GM18508 (cell line): ENCODE data around the gene SEPTIN1.
A peak's percentile ranks its signal among the peaks of the same experiment; 100 is the strongest.
"Not testable (repeated sequence)": the region's sequence is repeated elsewhere in the genome, so short reads cannot be mapped to it uniquely, and the experiment has no call there.

Experiments used
- ATAC-seq: cut with Tn5 transposase; IDR thresholded peaks from one replicate; pipeline ENCODE4 v1.9.1; 2021; ENCODE audit warnings: moderate number of reproducible peaks; ENCODE audit not compliant: insufficient read depth, unreplicated experiment

The SEPTIN1 gene

DNA sequence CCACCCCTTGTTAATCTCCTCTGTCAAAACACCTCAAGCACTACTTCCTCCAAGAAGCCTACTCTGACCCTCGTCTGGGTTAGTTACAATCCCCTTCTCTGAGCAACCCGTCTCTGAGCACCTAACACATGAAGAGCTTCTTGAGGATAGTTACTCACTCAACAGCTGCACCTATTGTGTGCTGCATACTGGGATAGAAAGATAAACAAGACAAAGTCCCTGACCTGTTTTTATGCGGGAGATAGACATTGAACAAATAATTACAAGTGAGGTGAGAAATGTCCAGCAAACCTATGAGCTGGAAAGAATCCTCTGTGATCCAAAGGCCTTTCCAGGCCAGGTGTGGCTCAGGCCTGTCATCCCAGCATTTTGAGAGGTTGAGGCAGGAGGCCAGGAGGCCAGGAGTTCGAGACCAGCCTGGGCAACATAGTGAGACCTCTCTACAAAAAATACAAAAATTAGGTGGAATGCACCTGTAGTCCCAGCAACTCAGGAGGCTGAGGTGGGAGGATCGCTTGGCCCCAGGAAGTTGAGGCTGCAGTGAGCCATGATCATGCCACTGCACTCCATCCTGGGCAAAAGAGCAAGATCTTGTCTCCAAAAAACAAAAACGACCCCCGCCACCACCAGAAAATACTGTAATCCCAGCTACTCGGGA lies 19.5 kb upstream of the SEPTIN1 start:
- ATAC-seq, result no peak

DNA sequence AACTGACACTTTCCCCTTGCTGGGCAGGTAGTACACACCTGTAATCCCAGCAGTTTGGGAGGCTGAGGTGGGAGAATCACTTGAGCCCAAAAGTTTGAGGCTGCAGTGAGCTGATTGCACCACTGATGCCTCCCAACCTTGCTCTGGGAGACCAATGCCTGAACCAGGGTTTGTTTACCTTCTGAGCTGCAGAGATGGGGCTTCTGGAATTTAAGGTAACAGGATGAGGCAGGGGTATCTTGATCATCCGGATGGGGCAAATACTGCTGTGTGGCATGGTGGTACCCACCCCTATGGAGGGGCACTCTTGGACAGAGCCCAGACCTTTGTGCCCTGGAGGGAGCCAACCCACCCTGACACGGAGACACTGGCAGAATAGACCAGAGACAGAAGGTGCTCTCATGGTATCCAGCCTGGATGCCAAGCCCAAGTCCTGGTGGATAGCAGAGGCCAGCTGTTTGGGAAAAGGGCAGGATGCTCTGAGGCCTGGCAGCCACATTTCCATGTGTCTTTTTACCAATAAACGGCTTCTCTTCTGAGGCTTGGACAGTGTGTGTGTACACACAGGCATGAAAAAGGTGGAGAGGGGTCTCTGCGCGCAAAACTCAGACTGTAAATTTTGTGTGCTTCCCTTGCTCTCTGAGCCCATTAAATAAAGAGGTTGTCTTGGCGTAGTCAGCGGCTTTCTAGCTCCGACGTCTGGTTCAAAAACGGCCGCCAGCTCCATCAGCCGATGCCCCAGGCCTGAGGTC lies 17.2 kb upstream of the SEPTIN1 start:
- no peak for ATAC-seq

DNA sequence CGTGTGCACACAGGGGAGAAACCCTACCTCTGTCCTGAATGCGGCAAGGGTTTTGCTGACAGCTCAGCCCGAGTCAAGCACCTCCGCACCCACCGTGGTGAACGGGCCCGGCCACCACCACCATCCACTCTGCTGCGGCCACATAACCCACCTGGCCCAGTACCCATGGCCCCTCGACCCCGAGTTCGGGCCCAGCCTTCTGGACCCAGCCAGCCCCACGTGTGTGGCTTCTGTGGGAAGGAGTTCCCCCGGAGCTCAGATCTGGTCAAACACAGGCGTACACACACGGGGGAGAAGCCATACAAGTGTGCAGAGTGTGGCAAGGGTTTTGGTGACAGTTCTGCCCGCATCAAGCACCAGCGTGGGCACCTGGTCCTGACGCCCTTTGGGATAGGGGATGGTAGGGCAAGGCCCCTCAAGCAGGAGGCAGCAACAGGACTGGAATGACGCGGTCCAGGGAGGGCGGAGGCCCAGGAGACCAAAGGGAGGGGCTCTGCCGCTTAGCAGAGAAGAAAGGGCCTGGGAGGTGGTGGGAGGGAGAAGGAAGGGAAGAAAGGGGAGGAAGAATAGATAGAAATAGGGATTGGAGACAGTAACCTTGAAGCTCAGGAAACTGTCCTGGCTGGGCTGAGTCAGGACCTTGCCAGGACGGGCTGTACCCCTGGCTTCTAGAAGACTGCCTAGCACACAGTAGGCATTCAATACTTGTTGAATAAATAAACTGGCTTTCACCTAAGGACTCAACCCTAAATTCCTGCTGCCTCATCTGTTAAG lies 16.5 kb upstream of the SEPTIN1 start:
- ATAC-seq, result no peak

DNA sequence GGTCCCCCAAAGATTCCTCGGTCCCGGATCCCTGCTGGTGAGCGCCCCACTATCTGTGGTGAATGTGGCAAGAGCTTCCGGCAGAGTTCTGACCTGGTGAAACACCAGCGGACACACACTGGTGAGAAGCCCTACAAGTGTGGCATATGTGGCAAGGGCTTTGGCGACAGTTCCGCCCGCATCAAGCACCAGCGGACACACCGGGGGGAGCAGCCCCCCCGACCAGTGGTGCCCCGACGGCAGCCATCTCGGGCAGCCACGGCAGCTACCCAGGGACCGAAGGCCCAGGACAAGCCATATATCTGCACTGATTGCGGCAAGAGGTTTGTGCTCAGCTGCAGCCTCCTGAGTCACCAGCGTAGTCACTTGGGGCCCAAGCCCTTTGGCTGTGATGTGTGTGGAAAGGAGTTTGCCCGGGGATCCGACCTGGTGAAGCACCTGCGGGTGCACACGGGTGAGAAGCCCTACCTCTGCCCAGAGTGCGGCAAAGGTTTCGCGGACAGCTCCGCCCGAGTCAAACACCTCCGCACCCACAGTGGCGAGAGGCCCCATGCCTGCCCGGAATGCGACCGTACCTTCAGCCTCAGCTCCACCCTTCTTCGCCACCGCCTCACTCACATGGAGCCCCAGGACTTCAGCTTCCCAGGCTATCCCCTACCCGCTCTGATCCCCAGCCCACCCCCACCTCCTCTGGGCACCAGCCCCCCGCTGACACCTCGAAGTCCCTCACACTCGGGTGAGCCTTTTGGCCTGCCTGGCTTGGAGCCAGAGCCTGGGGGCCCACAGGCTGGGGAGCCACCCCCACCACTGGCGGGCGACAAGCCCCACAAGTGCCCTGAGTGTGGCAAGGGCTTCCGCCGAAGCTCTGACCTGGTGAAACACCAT lies 15.7 kb upstream of the SEPTIN1 start:
- ATAC-seq, result no peak

DNA sequence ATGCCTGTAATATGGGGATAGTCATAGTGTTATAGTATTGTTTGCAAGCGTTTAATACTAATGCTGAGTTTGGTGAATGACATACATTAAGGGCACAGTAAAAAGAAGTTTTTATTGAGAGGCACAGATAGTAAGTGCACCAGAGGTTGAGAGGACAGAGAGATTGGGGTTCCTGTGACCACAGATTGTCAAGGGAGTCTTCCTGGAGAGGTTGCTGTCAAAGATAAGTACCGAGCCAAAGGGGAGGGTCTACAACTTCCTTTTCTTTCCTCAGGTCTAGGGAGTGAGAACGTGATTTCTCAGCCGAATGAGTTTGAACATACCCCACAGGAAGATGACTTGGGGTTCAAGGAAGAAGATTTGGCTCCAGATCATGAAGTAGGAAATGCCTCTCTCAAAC lies 14.7 kb upstream of the SEPTIN1 start:
- ATAC-seq, result no peak

DNA sequence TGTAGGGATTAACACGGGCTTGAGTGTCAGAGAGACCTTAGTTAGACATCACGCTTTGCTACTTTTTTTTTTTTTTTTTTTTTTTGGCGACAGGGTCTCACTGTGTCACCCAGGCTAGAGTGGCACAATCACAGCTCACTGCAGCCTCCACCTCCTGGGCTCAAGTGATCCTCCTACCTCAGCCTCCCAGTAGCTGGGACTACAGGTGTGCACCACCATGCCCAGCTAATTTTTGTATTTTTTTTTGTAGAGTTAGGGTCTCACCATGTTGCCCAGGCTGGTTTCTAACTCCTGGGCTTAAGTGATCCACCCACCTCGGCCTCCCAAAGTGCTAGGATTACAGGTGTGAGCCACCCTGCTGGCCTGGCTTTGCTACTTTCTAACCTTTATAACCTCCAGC lies 14.3 kb upstream of the SEPTIN1 start:
- ATAC-seq, result not testable (repeated sequence)

DNA sequence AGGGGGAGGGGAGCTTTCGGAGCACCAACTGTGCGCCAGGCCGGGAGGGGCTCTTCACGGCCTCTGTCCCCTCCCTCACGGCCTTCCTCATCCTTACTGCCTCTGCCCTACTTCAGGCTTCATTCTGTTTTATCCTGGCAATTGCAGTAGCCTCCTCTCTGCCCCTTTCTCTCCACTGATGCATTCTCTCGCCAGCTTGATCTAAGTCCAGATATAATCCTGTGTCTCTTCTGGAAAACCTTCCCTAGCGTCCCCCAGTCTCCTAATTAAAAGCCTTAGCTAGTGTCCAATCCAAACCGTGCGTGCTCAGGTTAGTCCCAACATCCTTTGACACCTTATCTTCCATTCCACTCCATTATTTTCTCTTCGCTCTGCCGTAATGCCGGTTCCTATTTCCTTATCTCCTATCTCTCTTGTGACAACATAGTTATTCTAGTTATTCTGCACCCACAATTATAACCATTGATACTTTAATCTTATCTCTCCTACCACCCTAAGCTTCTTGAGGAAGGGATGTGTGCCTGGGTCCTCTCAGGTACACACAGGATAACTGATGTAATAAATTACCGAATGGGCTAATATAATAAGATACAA lies 13.7 kb upstream of the SEPTIN1 start:
- no peak for ATAC-seq

DNA sequence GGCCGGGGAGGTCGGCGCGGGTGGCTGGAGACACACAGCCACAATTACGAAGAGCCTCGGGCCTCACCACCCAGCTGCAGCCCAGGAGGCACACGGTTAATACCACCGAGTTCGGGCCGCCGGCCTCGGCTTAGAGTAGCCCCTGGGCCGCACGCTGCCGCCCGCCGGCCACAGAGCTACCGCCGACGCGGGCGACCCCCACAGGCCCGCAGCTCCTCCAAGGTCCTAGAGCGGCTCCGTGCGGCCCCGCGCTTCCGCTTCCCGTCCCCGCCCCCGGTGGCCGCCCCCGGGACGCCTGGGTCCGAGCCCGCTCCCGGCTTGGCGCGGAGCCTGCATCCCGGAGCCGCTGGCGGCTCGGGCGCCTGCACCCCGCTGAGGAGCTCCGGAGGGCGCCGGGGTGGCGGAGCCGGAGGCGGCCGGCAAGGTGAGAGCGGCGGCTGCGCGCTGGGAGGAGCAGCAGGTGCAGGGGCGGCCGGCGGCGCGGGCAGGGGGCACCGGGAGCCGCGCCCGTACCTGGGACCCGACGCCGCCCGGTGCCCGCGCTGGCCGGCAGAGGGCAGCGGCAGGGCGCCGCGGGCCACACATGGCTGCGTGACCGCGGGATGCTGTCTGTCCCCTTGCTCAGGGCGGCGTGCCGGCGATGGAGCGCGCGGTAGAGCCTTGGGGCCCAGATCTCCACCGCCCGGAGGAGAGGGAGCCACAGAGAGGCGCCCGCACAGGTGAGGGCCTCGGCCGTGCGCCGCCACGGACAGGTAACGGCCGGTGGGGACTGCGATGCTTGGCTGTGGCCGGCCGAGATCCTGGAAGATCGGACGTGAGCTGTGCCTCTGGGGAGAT lies 13.0 kb upstream of the SEPTIN1 start, which contains the start of gene ZNF48:
Gene ZNF48 (plus strand): TSS at position 266 of the 837 bp plus-strand sequence. CDS start 375 bp downstream, at position 641.
- ATAC-seq, result no peak

DNA sequence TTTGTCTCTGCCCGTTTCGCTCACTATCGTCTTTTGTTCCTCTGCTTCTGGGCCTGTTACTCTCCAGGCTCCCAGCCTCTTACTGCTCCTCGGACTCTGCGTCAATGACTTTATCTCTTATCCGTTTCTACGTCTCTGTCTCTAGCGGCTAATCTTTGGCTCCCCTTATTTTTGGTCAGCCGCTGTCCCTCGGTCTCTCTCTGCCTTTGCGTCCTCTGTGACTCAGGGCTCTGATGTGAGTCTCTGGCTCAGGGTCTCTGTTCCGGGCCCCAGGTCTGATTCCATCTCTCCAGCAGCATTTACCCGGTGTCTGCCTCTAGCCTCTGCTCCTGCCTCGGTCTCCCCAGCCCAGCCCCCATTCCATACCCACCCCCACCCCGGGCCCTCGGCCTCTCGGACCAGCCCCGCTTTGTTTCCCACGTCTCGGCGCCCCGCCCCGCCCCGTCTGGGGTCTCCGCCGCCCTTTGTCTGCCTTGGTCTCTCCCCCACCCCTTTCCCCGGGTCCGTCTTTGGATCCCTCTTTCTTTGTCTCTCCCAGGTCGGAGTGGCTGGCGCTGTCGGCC lies 12.3 kb upstream of the SEPTIN1 start:
- no peak for ATAC-seq

DNA sequence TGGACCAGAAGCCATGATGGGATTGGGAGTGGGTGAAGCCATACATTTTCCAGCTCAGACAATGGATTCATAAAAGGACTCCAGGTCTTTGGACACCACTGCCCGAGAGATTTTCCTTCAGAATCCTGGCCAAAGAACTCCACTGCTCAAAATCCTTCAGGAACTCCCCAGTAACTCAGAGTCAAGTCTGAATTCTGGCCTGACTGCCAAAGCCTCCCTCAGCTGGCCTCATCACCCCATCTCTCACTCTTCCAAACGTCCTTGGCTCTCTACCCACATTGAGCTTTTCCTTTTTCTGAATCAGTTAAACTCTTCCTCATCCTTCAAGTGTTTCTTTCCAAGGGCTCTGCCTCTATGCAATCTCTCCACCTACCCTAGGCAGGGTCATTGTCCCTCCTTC lies 1.2 kb upstream of the SEPTIN1 start:
- no peak for ATAC-seq

DNA sequence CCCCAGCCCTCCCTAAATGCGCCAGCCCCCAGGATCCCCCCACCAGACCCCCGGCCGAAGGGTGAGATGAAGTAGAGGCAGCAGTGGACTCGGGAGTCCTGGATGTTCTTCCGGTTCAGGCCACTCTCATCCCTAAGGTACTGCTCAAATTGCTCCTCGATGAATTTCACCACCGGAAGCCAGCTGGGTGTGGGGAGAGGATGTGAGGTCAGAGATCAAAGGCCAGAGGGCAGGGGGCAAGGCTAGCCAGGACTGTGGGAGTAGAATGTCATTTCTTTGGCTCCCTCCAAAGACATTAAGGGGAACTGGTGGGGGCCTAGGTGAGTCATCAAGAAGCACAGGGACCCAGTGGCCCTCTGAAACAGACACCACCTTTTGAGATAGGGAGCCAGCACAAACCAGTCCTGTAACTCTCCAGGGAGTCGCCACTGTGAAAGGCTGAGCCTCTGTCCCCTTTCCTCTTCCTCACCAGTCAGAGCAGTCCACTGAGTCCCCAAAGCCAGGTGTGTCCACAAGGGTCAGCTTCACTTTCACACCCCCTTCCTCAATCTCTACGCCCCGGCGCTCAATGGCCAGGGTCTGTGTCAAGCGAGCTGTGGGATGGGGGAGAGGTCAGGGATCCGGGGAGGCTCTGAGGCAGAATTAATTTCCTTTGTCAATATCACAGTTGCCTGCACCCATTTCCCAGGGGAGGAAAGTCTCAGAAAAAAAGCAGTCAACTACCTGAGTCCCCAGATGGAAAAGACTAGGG lies 895 bp downstream of the SEPTIN1 start:
- no peak for ATAC-seq

DNA sequence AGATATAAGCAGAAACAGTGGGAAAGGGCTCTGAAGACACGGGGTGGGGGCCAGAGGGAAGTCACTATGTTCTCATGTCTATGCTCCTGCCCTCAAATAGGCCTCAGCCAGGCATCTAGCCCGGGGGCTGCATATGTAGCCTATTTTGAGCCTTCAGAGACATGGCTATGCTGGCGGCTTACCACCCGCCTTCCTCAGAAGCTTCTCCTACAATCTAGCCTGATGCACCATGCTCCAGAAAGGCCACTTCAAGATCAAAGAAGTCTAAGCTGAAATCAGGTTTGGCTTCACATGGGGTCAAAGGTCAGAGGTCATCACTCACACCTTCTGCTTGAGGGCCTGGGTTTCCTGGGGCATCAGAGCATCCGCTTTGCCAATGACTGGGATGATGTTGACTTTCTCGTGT lies 1.6 kb downstream of the SEPTIN1 start:
- no peak for ATAC-seq

DNA sequence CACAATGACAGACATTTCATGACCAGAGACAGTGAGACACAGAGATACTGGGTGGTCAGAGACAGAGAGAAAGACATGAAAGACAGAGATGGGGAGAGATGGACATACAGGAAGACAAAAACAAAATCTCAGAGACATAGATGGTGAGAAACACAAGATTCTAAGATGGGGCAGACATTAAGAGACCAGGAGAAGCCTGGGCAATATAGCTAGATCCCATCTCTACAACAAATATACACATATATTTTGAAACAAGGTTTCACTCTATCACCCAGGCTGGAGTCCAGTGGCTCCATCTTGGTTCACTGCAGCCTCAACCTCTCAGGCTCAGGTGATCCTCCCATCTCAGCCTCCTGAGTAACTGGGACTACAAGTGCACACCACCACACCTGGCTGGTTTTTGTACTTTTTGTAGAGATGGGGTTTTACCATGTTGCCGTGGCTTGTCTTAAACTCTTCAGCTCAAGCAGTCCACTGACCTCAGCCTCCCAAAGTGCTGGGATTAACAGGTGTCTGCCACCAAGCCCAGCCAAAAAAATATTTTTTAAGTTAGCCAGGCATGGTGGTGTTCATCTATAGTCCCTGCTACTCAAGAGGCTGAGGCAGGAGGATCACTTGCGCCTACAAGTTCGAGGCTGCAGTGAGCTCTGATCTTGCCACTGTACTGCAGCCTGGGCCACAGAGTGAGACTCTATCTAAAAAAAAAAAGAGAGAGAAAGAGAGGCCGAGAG lies 2.1 kb downstream of the SEPTIN1 start:
- no peak for ATAC-seq

DNA sequence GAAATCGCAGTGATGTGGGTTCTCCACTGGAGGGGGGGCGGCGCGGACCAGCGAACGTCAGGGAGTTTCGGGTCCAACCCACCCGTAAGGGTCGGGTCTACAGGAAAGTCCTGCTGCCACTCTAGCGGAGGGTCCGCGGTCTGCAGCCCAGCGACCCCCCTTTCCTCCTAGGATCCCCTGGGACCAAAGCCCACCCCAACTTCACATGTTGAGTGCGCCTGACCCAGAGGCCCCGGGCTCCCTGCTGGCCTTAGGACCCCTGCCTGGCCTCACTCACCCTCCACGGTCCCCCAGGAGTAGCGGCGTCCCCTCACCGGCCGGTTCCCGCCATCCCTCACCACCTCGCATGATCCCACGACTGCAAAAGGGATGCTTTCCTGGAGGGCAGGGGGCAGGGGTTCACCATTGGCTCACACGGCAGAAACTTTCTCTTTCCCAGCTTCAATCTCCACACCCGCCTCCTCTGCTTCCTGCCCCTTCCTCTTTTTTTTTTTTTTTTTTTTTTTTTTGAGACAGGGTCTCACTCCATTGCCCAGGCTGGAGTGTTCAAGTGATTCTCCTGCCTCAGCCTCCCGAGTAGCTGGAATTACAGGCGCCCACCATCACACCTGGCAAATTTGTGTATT lies 3.1 kb downstream of the SEPTIN1 start:
- ATAC-seq, result no peak

DNA sequence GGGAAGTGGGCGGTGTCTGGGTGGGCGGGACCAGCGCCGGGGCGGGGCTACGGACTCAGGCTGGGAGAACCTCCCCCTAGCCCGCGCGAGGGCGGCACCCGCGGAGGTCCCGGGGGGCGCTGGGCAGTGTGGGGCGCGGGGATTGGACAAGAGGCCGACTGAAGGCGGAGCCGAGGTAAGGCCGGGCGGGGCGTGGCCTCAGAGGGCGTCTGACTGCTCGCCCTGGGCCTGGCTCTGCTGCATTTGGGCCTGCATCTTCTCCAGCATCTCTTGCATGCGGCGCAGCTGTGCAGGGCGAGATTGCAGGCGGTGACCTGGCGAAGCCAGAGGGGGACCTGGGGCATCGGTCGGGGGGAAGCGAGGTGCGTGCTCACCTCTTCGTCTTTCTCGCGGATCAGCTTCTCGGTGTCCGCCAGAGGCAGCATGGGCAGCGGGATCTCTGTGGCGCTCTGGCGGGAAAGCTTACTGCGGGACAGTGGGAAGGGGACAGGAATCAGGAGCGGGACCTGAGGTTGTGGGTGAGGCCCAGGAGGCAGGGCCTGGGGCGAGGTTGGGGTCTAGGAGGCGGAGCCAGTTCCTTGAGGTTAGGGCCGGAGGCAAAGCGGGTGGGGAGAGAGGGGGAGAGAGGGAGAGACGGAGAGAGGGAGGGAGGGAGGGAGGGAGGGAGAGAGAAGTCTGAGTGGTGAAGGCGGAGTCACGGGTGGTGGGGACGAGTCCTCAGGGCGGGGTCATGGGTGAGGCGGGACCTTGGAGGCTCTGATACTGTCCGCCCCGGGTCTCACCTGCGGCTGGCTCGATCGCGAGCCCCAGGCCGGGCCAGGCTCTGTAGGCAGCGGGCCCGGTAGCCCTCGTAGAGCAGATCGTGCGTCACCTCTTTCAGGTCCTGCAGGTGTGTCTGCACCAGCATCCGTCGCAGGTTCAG lies 3.9 kb downstream of the SEPTIN1 start:
- peak; percentile 52 for ATAC-seq

DNA sequence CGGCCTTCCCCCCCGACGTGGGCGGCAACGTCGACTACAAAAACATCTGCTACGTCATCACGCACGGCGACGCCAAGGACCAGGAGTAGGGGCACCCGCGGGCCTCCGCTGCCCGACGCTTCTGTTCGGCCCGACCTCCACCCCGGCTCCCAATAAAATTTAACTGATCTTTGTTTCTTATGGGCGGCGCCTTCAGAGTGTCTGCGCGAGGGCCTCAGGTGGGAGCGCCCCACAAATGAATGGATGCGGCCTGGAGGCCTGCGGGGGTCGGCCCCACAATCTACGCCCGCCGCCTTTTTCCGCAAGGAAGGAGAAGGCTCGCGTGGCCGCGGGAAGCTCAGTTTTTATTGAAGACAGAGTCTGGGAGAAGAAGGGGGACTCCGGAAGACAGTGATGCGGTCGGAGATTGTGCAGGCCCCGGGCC lies 4.5 kb downstream of the SEPTIN1 start:
- ATAC-seq, result no peak
